ENCODE results near the gene PKD1L1. TPM values are rescaled to one million over a fixed set of nuclear protein-coding genes. Genes with fewer than 3 reads are reported as not detected.

PKD1L1 gene
- total RNA-seq, 4 donors from 2014 or later = 0.06 to 0.19 (median 0.13) TPM; not detected in 1

DNA sequence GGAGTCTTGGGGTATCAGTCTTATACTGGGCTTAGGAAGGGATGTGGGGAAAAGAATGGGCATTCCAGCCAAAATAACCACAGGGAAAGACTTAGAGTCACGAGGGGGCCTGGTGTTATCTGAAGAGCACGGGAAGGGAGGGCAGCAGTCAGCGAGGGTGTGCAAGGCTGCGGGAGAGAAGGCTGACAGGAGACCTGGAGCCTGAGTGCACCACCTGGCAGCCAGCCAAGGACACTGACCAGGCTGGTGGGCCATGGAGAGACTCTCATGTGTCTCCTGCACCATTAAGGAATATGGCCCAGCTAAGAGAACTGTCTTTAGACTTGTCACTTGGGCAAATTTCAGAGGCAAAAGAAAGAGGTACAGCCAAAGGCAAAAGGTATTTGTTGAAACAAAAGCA lies 69.6 kb downstream of the PKD1L1 start:
- Histone ChIP-seq H3K9me3 (no peaks in the 10 kb centered on the region), H3K27ac (no peak overlapping the region), H3K36me3 (no peaks in the 10 kb centered on the region), H3K27me3 (no peaks in the 10 kb centered on the region), H3K4me3 (no peak overlapping the region), H3K4me1 (no peaks in the 10 kb centered on the region)
- intact Hi-C loops (cut with DNase I) = no loop called here
- TF ChIP-seq, protein P1, sequence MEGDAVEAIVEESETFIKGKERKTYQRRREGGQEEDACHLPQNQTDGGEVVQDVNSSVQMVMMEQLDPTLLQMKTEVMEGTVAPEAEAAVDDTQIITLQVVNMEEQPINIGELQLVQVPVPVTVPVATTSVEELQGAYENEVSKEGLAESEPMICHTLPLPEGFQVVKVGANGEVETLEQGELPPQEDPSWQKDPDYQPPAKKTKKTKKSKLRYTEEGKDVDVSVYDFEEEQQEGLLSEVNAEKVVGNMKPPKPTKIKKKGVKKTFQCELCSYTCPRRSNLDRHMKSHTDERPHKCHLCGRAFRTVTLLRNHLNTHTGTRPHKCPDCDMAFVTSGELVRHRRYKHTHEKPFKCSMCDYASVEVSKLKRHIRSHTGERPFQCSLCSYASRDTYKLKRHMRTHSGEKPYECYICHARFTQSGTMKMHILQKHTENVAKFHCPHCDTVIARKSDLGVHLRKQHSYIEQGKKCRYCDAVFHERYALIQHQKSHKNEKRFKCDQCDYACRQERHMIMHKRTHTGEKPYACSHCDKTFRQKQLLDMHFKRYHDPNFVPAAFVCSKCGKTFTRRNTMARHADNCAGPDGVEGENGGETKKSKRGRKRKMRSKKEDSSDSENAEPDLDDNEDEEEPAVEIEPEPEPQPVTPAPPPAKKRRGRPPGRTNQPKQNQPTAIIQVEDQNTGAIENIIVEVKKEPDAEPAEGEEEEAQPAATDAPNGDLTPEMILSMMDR (IDR thresholded peaks at IDR 0.05) = no peak
- TF ChIP-seq POLR2A (IDR thresholded peaks at IDR 0.05) = no peak
- no peak for DNase-seq
- 74 to 79% methylated on average over 4 of the region's 4 CpGs for WGBS, 2 donors

DNA sequence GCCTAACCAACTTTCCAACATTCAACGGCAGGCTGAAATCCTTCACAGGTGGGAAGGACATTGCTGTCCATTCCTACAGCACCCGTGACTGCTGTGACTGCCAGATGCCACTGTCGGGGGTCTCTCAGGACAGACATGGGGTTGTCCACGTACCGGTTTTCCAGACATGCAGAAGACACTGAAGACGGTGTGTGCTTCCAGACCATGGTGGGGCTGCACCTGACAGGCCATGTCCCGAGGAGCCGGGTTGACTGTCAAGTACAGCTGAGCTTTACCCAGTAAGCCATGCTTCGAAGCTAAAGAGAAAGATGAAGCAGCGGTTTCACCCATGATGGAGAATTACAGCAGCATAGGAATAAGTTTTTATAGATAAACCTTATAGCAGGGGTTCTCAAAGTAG lies 70.9 kb downstream of the PKD1L1 start:
- no peak for DNase-seq
- no peaks in the 10 kb centered on the region for H3K9me3 ChIP-seq
- no peaks in the 10 kb centered on the region for H3K27me3 ChIP-seq
- 90 to 94% methylated on average over 6 to 10 of the region's 10 CpGs for WGBS, 2 donors
- intact Hi-C loops (cut with DNase I) = no loop called here
- no peak overlapping the region for H3K27ac ChIP-seq
- no peaks in the 10 kb centered on the region for H3K4me1 ChIP-seq
- no peak for TF ChIP-seq POLR2A (IDR thresholded peaks at IDR 0.05)
- TF ChIP-seq, protein P1 (IDR thresholded peaks at IDR 0.05) = no peak
- H3K36me3 ChIP-seq = no peaks in the 10 kb centered on the region
- H3K4me3 ChIP-seq = no peak overlapping the region

GRCh38 chr7:47875998-47876744 lies 72.1 kb downstream of the PKD1L1 start:
- no peaks in the 10 kb centered on the region for H3K36me3 ChIP-seq
- intact Hi-C loops (cut with DNase I) = no loop called here
- DNase-seq = no peak
- no peaks in the 10 kb centered on the region for H3K27me3 ChIP-seq
- no peak overlapping the region for H3K27ac ChIP-seq
- no peaks in the 10 kb centered on the region for H3K4me1 ChIP-seq
- 67 to 88% methylated on average over 1 of the region's 2 CpGs for WGBS, 2 donors
- no peak for TF ChIP-seq POLR2A (IDR thresholded peaks at IDR 0.05)
- TF ChIP-seq, protein P1 (IDR thresholded peaks at IDR 0.05) = no peak
- H3K4me3 ChIP-seq = no peak overlapping the region
- H3K9me3 ChIP-seq = no peaks in the 10 kb centered on the region

GRCh38 chr7:47875406-47875805 lies 72.9 kb downstream of the PKD1L1 start:
- DNase-seq = no peak
- no peaks in the 10 kb centered on the region for H3K9me3 ChIP-seq
- H3K27me3 ChIP-seq = no peaks in the 10 kb centered on the region
- intact Hi-C loops (cut with DNase I) = no loop called here
- TF ChIP-seq POLR2A (IDR thresholded peaks at IDR 0.05) = no peak
- TF ChIP-seq, protein P1 (IDR thresholded peaks at IDR 0.05) = no peak
- H3K4me1 ChIP-seq = no peaks in the 10 kb centered on the region
- no peaks in the 10 kb centered on the region for H3K36me3 ChIP-seq
- no peak overlapping the region for H3K27ac ChIP-seq
- H3K4me3 ChIP-seq = no peak overlapping the region

- 62 to 77% methylated on average over 5 of the region's 5 CpGs for WGBS, 2 donors
- Histone ChIP-seq H3K27ac (no peak overlapping the region), H3K9me3 (no peaks in the 10 kb centered on the region), H3K36me3 (no peaks in the 10 kb centered on the region), H3K27me3 (no peaks in the 10 kb centered on the region), H3K4me3 (no peak overlapping the region), H3K4me1 (no peaks in the 10 kb centered on the region)
- intact Hi-C loops (cut with DNase I) = no loop called here
- DNase-seq = no peak
- TF ChIP-seq, protein P1 (IDR thresholded peaks at IDR 0.05) = no peak
- no peak for TF ChIP-seq POLR2A (IDR thresholded peaks at IDR 0.05)
These were observed 74.5 kb downstream of the PKD1L1 start for GRCh38 chr7:47873762-47874161.
